Suprapubic skin (tissue), 3 donors: ENCODE data around the gene PTPRN2.
"Not testable (repeated sequence)": the region's sequence is repeated elsewhere in the genome, so short reads cannot be mapped to it uniquely, and the experiment has no call there.

Source experiments
- CTCF ChIP-seq, 2 donors: fragments of 200-600 bp in 1 of 2; fragments of 450-650 bp in 1 of 2; sonication (generic) in 1 of 2; IDR thresholded peaks; one replicate each; pipeline ENCODE4 v1.5.1; 2016 to 2019; ENCODE audit warnings: antibody characterized with exemption in 2 of 2, mild to moderate bottlenecking in 1 of 2, moderate library complexity in 1 of 2
- EP300 ChIP-seq: sonication (generic); formaldehyde crosslinking; IDR thresholded peaks from one replicate; pipeline ENCODE4 v1.6.1; 2017; ENCODE audit warnings: antibody characterized with exemption

GRCh38 chr7:157896376-157896675 is 691.3 kb downstream of the PTPRN2 start:
- TF ChIP-seq CTCF (IDR thresholded peaks at IDR 0.05); EP300: not testable (repeated sequence)
